ENCODE results near the gene TRIM63. TPM values are rescaled to one million over a fixed set of nuclear protein-coding genes. Genes with fewer than 3 reads are reported as not detected.
A peak's percentile ranks its signal among the peaks of the same experiment; 100 is the strongest.

The TRIM63 gene
- total RNA-seq, 1 donor from 2014 or later = 26.2 TPM

DNA sequence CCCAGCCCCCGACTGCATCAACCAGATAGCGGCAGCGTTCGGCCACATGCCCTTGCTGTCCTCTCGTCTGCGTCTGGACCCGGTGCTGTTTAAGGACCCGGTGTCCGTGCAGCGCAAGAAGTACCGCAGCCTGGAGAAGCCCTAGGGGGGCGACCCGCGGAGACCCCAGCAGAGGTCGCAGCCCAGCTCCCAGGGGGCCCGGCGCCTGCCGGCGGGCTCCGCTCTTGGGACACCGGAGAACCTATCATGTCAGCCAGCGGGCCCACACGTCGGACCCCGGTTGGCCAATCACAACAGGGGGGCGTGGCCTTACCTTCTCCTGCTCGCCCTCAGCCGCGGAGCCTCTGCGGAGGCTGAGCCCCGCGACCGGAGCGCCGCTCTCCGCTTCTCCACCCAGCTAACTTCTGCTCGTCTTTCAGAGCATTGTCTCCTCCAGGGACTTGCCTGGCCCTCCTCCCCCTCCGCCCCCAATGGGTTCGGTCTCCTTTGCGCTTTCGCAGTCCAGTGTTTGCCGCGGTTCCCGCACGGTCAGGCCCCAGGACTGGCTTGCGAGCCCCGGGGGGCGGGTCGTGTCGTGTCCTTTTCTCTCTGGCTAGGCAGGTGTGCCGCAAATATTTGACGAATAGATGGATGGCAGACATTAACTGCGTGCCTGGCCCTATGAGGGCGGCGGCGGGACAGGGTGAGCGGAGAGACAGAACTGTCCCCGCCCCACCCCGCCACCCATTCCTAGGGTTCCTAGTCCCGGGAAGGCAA, 32.0 kb downstream of the TRIM63 start:
- DNase-seq (ENCODE audit: low read depth) = peak; percentile 93

DNA sequence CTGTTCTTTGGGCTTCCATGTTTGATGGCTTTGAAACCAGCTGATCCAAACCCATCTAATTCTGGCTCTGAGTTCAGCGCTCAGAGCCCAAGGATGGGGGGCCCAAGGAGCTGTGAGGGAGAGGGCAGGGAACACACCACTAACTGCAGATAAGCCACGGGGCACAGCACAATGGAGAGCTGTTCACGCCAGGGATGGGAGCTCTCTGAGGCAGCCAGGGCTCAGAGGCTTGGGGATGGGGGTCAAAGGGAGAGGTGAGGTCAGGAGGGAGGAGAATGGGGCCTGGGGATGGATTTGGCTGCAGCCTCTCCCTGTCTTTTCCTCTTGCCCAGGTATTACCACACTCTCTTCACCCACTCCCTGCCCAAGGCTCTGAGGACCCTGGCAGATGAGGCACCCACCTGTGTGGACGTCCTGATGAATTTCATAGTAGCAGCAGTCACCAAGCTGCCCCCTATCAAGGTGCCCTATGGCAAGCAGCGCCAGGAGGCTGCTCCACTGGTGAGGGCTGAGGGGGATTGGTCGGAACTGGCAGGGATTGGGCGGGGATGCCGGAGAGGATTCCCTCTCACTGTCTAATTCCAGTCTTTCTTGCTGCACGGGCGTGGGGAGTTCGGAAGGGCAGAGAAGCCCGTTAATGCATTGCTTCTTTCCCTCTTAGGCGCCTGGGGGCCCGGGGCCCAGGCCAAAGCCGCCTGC, 32.8 kb downstream of the TRIM63 start:
- no peak for DNase-seq (ENCODE audit: low read depth)

DNA sequence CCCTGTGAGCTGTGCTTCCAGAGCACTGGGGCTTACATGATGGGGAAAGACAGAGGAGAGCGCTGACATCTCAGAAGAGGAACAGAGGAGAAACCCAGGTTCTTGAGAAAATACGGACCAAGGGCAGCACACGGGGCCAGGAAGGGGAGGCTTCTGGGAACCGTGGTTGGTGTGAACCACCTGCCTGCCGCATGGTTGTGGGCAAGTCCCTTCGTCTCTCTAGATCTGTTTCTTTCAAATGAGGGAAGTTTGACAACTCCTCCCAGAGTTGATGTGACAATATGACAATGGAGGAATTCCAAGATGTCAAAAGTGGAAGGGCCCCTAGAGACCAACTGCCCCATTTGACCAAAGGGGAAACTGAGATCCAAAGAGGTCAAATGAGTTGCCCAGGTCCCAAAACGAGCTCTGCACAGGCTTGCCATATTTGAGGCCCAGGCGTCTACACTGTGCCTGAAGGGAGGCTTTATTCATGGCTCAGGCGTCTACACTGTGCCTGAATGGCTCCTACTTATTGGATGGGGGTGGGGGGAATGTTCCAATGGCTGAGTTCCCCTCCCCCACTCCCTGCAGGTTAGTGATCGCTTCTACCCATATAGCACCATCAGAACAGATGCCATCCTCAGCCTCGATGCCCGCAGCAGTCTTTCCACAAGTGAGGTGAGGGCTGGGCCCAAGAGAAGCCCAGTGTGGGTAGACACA, 34.6 kb downstream of the TRIM63 start:
- DNase-seq (ENCODE audit: low read depth) = no peak

DNA sequence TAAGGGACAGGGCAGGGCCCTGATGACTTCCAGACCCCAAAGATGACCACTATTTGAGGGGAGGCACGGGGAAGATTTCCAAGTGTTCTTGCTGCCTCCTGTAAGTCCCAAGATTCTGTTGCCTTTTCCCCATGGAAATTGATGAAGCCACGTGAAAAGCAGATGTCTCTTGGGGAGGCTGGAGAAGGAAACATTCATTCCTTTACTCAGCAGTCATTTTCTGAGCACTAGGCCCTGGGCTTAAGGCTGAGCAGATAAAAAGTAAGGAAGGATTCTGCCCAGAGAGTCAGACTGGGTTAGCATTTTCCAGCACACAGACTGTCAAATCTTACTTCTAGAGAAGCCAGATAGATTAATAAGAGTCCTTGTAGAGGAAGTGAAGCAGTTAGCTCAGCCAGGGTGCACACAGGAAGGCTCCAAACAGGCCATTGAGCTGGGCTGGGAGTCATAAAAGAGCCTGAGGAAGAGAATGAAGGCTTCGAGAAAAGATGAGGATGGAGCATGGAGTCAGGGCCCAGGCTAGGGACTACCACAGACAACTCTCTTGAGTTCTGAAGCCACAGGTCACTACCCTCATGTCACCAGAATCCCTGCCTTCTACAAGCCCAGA, 35.7 kb downstream of the TRIM63 start:
- no peak for DNase-seq (ENCODE audit: low read depth)

DNA sequence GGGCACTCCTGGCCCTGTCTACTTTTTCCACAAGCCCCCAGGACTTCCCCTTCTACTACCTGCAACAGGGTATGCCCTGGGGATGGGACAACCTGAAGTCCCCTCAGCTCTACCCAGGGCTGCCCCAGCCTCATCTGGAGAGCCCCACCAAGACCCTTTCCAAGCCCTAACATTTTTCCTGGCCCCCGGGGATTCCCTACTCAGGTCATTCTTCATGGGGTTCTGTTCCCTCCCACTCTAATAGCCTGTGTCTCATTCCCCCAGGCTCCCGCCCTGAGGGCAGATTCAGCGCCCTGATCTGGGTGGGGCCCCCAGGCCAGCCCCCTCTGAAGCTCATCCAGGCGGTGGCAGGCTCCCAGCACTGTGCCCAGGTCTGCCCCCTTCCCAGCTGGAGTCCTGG, 36.2 kb downstream of the TRIM63 start:
- no peak for DNase-seq (ENCODE audit: low read depth)

DNA sequence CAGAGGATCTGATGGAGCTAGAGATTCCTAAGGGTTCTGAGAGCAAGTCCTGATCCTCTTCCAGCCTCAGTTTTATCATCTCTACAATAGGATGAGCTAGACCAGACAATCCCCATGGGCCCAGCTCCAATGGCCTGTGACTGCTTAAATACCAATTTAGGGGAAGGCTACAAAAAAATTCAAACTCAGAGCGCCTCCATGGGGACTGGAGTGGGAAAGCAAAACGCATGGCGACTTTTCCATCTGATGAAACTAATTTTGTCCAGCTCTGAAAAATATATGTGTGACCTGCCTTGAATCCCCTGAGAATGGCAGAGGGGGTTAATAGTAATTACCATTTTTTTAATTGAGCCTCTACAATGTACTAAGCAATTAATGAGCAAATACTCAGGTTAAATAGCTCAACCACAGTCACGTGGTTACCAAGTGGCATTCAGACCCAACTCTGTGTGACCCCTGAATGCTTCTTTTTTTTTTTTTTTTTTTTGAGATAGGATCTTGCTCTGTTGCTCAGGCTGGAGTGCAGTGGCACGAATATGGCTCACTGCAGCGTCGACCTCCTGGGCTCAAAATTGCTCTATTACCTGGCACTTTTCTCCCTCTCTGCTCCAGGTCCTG, 37.5 kb downstream of the TRIM63 start:
- no peak for DNase-seq (ENCODE audit: low read depth)

DNA sequence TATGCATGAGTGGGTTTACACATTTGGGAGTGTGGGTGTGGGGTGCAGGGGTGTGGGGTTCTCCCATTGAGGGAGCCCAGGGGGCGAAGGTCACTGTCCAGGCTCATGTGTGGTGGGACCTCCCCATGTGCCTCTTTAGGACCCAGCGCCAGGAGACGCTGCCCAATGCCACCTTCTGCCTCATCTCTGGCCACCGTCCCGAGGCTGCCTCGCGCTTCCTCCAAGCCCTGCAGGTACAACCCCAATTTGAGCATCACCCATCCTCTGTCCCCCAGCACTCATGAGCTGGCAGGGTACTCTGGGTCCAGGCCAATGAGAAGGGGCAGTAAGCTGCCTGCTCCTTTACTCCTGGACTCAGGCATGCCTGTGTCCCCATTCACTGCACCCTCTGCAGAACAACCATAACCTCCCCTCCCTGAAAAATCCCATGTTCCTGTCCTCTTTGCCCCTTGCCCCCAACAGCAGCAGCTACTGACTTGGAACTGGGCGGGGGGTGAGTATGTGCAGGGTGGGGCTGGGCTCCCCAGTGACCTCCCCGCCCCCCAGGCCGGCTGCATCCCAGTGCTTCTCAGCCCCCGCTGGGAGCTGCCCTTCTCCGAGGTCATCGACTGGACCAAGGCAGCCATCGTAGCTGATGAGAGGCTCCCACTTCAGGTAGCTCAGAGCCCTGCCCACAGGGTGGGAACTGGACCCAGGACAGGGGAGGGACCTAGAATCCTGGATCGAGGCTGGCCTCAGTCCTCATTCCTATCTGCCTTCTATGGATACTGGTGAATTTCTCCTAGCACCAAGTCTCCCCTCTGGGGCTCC, 38.2 kb downstream of the TRIM63 start:
- DNase-seq (ENCODE audit: low read depth) = no peak

DNA sequence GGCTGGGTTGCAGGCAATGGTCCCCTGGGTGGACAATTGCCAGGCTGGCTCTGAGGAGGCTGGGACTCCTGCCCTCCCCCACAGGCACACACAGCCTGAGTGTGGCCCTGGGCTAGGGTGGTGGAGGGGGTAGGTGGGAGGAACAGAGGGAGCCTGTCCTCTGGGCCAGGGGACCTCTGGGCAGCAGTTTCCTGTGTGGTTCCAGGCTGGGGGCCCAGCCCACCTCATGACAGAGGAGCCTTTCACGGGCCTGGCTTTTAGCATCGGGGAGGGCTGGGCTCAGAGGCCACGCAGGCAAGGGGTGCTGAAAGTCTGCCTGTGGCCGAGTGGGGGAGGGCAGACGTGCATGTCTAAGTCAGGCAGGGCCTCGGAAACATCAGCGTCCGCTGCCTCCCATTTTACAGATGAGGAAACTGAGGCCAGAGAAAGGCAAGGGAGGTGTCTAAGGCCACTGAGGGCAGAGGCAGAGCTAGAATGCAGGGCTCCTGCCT, 38.9 kb downstream of the TRIM63 start:
- DNase-seq (ENCODE audit: low read depth) = no peak

DNA sequence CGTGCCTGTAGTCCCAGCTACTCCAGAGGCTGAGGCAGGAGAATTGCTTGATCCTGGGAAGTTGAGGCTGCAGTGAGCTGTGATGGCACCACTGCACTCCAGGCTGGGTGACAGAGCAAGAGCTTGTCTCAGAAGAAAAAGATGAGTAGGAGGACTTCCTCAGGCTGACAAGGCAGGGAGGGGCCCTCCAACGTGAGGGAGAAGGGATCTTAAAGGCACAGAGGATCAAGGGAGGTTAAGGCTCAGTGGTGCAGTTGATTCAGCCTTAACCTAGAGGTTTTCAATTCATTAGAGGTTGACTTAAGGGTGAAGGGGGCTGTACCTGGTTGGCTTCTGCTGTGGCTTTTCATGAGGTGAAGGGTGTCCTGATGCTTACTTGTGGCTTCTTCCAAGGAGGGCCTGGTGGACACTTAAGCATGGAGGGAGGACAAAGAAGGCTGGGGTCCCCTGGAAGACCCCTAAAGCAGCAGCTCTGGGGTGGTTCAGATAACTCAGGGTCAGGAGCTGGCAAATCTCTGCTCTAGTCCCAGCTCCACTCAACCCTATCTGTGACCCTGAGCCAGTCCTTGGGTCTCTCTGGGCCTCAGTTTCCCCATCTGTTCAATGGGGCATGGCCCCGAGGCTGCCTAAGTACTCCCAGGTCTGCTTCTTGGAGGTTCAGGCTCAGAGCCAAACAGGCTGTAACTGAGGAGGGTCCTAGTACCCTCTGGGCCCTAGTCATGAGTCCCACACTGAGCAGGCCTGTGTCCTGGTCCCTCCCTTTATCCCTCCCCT, 39.5 kb downstream of the TRIM63 start:
- no peak for DNase-seq (ENCODE audit: low read depth)

DNA sequence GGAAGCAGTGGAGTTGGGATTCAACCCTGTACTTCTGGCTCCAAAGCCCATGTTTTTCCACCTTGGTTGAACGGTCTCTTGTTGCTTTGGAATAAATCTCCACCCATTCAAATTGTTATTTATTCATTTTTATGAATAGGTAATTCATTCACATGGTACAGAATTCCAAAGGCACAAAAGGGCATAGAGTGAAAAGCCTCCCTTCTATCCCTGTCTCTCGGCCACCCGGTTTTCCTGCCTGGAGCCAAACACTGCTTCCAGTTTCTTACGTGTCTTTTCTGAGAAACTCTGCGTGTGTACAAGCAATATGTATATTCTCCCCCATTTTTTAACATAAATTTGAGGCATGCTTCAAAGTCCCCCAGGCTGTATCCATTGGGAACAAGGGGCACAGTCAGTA, 41.9 kb downstream of the TRIM63 start:
- DNase-seq (ENCODE audit: low read depth) = no peak

DNA sequence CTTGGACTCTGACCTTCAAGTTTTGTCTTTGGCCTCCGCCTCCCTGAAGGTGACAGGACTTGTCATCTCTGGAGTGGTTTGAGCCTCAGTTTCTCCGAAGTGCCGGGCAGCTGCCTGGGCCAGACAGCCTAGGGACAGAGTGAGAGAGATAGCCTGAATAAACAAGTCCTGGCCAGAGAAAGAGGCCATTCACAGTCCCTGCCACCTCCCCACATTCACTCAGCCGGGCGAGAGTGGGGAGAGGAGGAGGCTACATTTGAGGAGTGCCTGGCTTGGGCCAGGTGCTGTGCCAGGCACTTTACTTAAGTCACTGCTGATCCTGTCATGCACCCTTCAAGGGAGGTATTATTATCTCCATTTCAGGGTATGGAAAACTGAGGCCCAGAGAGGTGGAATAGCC, 42.4 kb downstream of the TRIM63 start:
- no peak for DNase-seq (ENCODE audit: low read depth)

DNA sequence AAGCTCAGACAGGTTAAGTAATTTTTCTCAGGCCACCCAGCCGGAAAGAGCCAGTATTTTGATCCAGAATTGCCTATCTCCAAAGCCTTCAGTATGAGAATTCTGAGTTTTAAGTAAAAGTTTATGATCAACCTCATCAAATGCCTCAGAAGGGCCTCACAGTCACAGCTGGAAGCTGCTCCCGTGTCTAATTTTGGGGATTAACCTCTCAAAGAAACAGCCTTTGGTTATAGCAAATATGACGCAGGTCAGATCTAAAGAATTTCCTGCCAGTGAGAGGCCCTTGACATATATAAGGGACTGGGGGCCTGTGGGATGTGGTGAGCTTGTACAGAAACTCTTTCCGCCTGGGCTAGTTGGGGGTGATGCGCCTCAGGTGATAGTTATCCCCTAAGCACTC, 43.6 kb downstream of the TRIM63 start:
- DNase-seq (ENCODE audit: low read depth) = no peak

DNA sequence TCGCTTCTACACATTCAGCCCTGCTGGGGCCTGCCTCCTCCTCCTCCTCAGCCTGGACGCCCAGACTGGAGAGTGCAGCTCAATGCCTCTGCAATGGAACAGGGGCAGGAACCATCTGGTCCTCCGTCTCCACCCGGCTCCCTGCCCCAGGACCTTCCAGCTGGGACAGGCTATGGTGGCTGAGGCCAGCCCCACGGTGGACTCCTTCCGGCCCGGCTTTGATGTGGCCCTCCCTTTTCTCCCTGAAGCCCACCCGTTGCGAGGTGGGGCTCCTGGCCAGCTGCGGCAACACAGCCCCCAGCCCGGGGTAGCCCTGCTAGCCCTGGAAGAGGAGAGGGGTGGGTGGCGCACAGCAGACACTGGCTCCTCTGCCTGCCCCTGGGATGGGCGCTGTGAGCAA, 44.4 kb downstream of the TRIM63 start:
- no peak for DNase-seq (ENCODE audit: low read depth)

DNA sequence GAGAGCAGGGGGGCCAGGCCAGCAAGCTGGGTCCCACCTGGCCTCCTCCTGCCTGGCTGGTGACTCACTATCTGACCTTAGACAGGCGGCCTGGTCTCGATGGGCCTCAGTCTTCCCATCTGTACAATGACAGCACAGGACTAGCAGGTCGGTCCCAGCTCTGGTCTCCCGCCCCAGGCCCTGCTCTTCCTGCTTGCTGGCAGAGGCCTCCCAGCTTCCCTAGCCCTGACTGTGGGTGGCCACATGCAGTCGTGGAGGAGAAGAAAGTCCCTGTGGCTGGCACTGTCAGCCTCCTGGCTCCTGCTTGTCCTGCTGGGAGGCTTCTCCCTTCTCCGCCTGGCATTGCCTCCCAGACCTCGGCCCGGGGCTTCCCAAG, 45.0 kb downstream of the TRIM63 start:
- DNase-seq (ENCODE audit: low read depth) = no peak

DNA sequence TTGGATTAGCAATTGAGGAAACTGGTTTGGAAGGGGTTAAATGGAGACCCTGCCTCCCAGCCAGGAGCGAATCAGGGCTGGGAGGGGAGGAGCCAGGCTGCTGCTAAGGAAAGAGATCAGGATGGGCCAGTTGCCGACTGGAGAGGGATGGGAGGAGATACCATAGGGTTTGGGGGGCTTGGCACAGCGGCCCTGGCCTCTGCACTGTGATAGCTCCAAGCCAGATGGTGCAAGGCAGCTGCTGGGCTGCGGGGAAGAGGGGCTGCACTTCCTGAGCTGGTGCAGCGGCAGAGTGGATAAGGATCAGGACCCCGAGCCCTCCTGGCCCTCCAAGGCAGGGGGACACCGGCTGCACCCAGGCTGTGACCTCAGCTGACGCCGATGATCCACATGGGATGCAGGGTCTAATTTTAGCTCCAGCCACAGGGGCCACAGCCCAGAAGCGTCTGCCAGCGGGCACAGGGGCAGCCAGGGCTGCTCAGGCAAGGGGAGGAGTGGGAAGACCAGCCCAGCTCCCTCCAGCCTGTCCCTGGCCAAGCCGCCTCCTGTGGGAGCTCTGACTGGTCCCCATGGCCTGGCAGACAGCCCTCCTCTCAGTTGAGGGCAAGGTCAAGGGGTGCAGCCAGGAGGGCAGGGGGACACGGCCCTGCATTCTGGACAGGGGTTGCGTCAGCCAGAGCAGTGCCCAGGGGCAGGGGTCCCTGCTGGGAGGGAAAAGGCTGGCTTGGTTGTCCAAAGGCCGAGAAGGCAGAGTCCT, 45.6 kb downstream of the TRIM63 start, which contains the start of gene EXTL1:
Gene EXTL1 (plus strand): TSS at position 129 of the 757 bp plus-strand sequence. CDS start 872 bp downstream, outside the sequence.
- DNase-seq (ENCODE audit: low read depth) = peak; percentile 95

DNA sequence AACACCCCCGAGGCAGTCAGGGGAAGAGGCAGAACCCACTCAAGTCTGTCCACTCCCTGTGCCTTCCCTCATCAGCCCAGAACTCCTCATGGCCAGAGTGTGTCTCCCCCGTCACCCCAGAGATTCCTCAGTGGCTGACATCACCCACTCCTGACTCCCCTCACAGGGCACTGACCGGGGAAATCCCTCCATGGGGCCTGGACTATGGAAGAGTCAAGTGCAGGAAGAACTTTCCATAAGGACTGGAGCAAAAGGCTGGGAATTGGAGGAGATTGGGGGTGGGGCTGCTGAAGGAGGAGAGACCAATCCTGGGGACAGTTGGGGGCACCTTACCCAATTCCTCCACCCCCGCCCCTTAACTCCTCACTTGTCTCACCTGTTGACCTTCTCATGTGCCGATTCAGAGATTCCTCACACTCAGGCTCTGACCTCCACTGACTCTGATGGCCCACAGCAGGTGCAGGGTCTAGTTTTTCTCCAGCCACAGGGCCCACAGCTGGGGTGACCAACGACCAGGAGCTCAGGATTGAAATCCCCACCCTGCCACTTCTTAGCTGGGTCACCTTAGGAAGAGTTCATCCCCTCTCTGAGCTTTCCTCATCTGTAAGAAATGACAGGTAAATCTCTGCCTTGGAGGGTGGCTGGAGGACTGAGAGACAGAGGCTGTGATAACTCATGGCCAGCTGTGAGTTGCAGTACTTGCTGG, 46.3 kb downstream of the TRIM63 start:
- peak; percentile 94 for DNase-seq (ENCODE audit: low read depth)

DNA sequence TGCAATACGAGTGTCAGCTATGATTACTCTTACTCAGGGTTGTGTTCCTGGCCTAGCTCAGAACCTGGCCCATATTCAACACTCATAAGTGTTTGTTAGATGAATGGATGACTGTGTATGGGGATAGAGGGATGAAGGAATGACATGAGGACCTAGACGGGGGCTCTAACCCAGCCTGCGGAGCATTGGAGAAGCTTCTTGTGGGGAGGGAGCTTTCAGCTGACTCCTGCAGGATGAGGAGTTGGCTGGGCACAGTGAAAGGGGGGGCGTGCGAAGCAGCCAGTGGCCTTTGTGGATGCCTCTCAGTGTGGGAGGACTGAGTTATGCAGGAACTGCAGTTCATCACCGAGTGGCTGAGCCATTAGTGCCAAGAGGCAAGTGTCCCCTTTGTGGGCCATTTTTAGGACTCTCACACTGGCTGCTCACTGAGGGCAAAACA, 47.1 kb downstream of the TRIM63 start:
- peak; percentile 85 for DNase-seq (ENCODE audit: low read depth)

Measured in myocyte (in vitro differentiated cells).